ENCODE measurements around the gene KLHL29. TPM values are rescaled to one million over a fixed set of nuclear protein-coding genes. Genes with fewer than 3 reads are reported as not detected.
"Not testable (repeated sequence)": the region's sequence is repeated elsewhere in the genome, so short reads cannot be mapped to it uniquely, and the experiment has no call there.

Gene KLHL29
- total RNA-seq, 2 experiments from 2014 or later, result 2.9 to 3.5 TPM

GRCh38 chr2:23720705-23721453 lies 335.9 kb downstream of the KLHL29 start:
- Mint-ChIP-seq H3K9me3 (peaks cover 16% of the 10 kb centered on the region), H3K27me3 (no peaks in the 10 kb centered on the region), H3K4me1 (no peaks in the 10 kb centered on the region), H3K36me3 (ENCODE audit: low read depth) (peaks cover 27% of the 10 kb centered on the region), H3K27ac (no peak overlapping the region), H3K4me3 (no peak overlapping the region)
- no peak for DNase-seq
- CTCF ChIA-PET, result no interaction called here
- POLR2A ChIA-PET, result no interaction called here

GRCh38 chr2:23721454-23721826 lies 336.5 kb downstream of the KLHL29 start:
- Mint-ChIP-seq H3K27ac (no peak overlapping the region), H3K4me3 (no peak overlapping the region), H3K27me3 (no peaks in the 10 kb centered on the region), H3K9me3 (peaks cover 16% of the 10 kb centered on the region), H3K4me1 (no peaks in the 10 kb centered on the region), H3K36me3 (ENCODE audit: low read depth) (peaks cover 29% of the 10 kb centered on the region)
- no peak for DNase-seq
- ChIA-PET CTCF (no interaction called here), POLR2A (no interaction called here)

- DNase-seq, result no peak
- ChIA-PET CTCF (no interaction called here), POLR2A (no interaction called here)
- no peak overlapping the region for H3K27ac Mint-ChIP-seq
- H3K4me3 Mint-ChIP-seq, result no peak overlapping the region
- peaks cover 31% of the 10 kb centered on the region for H3K36me3 Mint-ChIP-seq (ENCODE audit: low read depth)
- no peaks in the 10 kb centered on the region for H3K4me1 Mint-ChIP-seq
- no peaks in the 10 kb centered on the region for H3K27me3 Mint-ChIP-seq
- H3K9me3 Mint-ChIP-seq, result peaks cover 16% of the 10 kb centered on the region
These were observed 337.3 kb downstream of the KLHL29 start for GRCh38 chr2:23722255-23722654.

- POLR2A ChIA-PET, CTCF ChIA-PET, H3K27ac Mint-ChIP-seq, H3K4me3 Mint-ChIP-seq, H3K4me1 Mint-ChIP-seq, H3K27me3 Mint-ChIP-seq, DNase-seq: not testable (repeated sequence)
- Mint-ChIP-seq H3K36me3 (ENCODE audit: low read depth) (peaks cover 31% of the 10 kb centered on the region), H3K9me3 (peaks cover 16% of the 10 kb centered on the region)
These were observed 338.1 kb downstream of the KLHL29 start for GRCh38 chr2:23723029-23723428.

- Mint-ChIP-seq H3K36me3 (ENCODE audit: low read depth) (peaks cover 36% of the 10 kb centered on the region), H3K4me1 (peaks cover 3% of the 10 kb centered on the region), H3K4me3 (no peak overlapping the region), H3K27ac (no peak overlapping the region), H3K27me3 (no peaks in the 10 kb centered on the region), H3K9me3 (peaks cover 3% of the 10 kb centered on the region)
- DNase-seq, result no peak
- POLR2A ChIA-PET, result no interaction called here
- CTCF ChIA-PET, result no interaction called here
These were observed 349.4 kb downstream of the KLHL29 start for GRCh38 chr2:23734416-23734815.

GRCh38 chr2:23736783-23737182 lies 351.8 kb downstream of the KLHL29 start:
- H3K27me3 Mint-ChIP-seq, CTCF ChIA-PET, POLR2A ChIA-PET, H3K4me3 Mint-ChIP-seq, H3K9me3 Mint-ChIP-seq, H3K27ac Mint-ChIP-seq, H3K4me1 Mint-ChIP-seq, DNase-seq: not testable (repeated sequence)
- peaks cover 34% of the 10 kb centered on the region for H3K36me3 Mint-ChIP-seq (ENCODE audit: low read depth)

GRCh38 chr2:23745068-23745725 lies 360.2 kb downstream of the KLHL29 start:
- H3K36me3 Mint-ChIP-seq (ENCODE audit: low read depth), result peaks cover 16% of the 10 kb centered on the region

GRCh38 chr2:23745726-23746105 lies 360.7 kb downstream of the KLHL29 start:
- no peak for DNase-seq
- H3K4me1 Mint-ChIP-seq, result no peaks in the 10 kb centered on the region
- ChIA-PET CTCF (no interaction called here), POLR2A (no interaction called here)
- no peaks in the 10 kb centered on the region for H3K27me3 Mint-ChIP-seq
- no peaks in the 10 kb centered on the region for H3K9me3 Mint-ChIP-seq
- H3K4me3 Mint-ChIP-seq, result no peak overlapping the region
- H3K27ac Mint-ChIP-seq, result no peak overlapping the region
- H3K36me3 Mint-ChIP-seq (ENCODE audit: low read depth), result peaks cover 17% of the 10 kb centered on the region

More at GRCh38 chr2:23745068-23745725, 360.2 kb downstream of the KLHL29 start:
- Mint-ChIP-seq H3K27me3 (no peaks in the 10 kb centered on the region), H3K4me1 (no peaks in the 10 kb centered on the region), H3K9me3 (no peaks in the 10 kb centered on the region), H3K4me3 (no peak overlapping the region), H3K27ac (no peak overlapping the region)
- CTCF ChIA-PET, result no interaction called here
- DNase-seq, result no peak
- POLR2A ChIA-PET, result no interaction called here

GRCh38 chr2:23746141-23746863 lies 361.3 kb downstream of the KLHL29 start:
- H3K27me3 Mint-ChIP-seq, result no peaks in the 10 kb centered on the region
- H3K9me3 Mint-ChIP-seq, result no peaks in the 10 kb centered on the region
- no peak overlapping the region for H3K4me3 Mint-ChIP-seq
- H3K36me3 Mint-ChIP-seq (ENCODE audit: low read depth), result peaks cover 17% of the 10 kb centered on the region
- no peaks in the 10 kb centered on the region for H3K4me1 Mint-ChIP-seq
- ChIA-PET POLR2A (no interaction called here), CTCF (no interaction called here)
- no peak for DNase-seq
- H3K27ac Mint-ChIP-seq, result no peak overlapping the region

- no peak for DNase-seq
- Mint-ChIP-seq H3K9me3 (no peaks in the 10 kb centered on the region), H3K27ac (no peak overlapping the region), H3K27me3 (no peaks in the 10 kb centered on the region), H3K4me1 (no peaks in the 10 kb centered on the region), H3K36me3 (ENCODE audit: low read depth) (peaks cover 26% of the 10 kb centered on the region), H3K4me3 (no peak overlapping the region)
- ChIA-PET CTCF (no interaction called here), POLR2A (no interaction called here)
These were observed 366.8 kb downstream of the KLHL29 start for GRCh38 chr2:23751747-23752265.

- Mint-ChIP-seq H3K9me3 (no peaks in the 10 kb centered on the region), H3K4me1 (no peaks in the 10 kb centered on the region), H3K27me3 (no peaks in the 10 kb centered on the region), H3K4me3 (no peak overlapping the region), H3K36me3 (ENCODE audit: low read depth) (peaks cover 35% of the 10 kb centered on the region), H3K27ac (no peak overlapping the region)
- CTCF ChIA-PET, result no interaction called here
- POLR2A ChIA-PET, result no interaction called here
- no peak for DNase-seq
These were observed 368.5 kb downstream of the KLHL29 start for GRCh38 chr2:23753291-23754010.

- DNase-seq, result no peak
- H3K4me1 Mint-ChIP-seq, result no peaks in the 10 kb centered on the region
- H3K36me3 Mint-ChIP-seq (ENCODE audit: low read depth), result peaks cover 32% of the 10 kb centered on the region
- H3K27ac Mint-ChIP-seq, result no peak overlapping the region
- no peaks in the 10 kb centered on the region for H3K9me3 Mint-ChIP-seq
- ChIA-PET CTCF (no interaction called here), POLR2A (no interaction called here)
- H3K27me3 Mint-ChIP-seq, result no peaks in the 10 kb centered on the region
- H3K4me3 Mint-ChIP-seq, result no peak overlapping the region
These were observed 370.0 kb downstream of the KLHL29 start for GRCh38 chr2:23754970-23755369.
